Liver (tissue), 9 donors: ENCODE results near the gene FXYD2. TPM values are rescaled to one million over a fixed set of nuclear protein-coding genes. Genes with fewer than 3 reads are reported as not detected.
A peak's percentile ranks its signal among the peaks of the same experiment; 100 is the strongest.

Experiments
- DNase-seq: peaks from one replicate; pipeline ENCODE4 v3.0.0-alpha.2; 2017; ENCODE audit warnings: low spot score
- H3K27ac ChIP-seq, 2 donors: one replicate each; pipeline ENCODE4 v1.7.0; 2013; ENCODE audit warnings: inconsistent platforms in 2 of 2, low read length in 2 of 2, control low read depth in 1 of 2, low read depth in 1 of 2, mild to moderate bottlenecking in 1 of 2
- H3K27me3 ChIP-seq, 4 donors: one replicate each; pipeline versions ENCODE4 v1.6.1 to v1.7.0; 2013; ENCODE audit warnings: low read length in 3 of 4, inconsistent platforms in 1 of 4, mild to moderate bottlenecking in 1 of 4, moderate library complexity in 1 of 4; ENCODE audit not compliant: control insufficient read depth in 4 of 4, insufficient read depth in 4 of 4
- H3K36me3 ChIP-seq, 4 donors: one replicate each; pipeline versions ENCODE4 v1.6.1 to v1.7.0; 2013; ENCODE audit warnings: low read length in 3 of 4, mild to moderate bottlenecking in 3 of 4, low read depth in 1 of 4, moderate library complexity in 1 of 4; ENCODE audit not compliant: control insufficient read depth in 4 of 4, insufficient read depth in 3 of 4
- H3K4me1 ChIP-seq, 4 donors: one replicate each; pipeline versions ENCODE4 v1.6.1 to v1.7.0; 2013; ENCODE audit warnings: low read length in 3 of 4, mild to moderate bottlenecking in 3 of 4, moderate library complexity in 1 of 4; ENCODE audit not compliant: control insufficient read depth in 4 of 4, insufficient read depth in 4 of 4
- H3K4me3 ChIP-seq, 3 donors: one replicate each; pipeline versions ENCODE4 v1.6.1 to v1.7.0; 2013; ENCODE audit warnings: low read length in 3 of 3, control low read depth in 1 of 3, low read depth in 1 of 3, mild to moderate bottlenecking in 1 of 3
- H3K9ac ChIP-seq, 2 donors: one replicate each; pipeline ENCODE4 v1.7.0; 2013; ENCODE audit warnings: low read length in 2 of 2, mild to moderate bottlenecking in 2 of 2, moderate library complexity in 2 of 2, control low read depth in 1 of 2, low read depth in 1 of 2
- H3K9me3 ChIP-seq, 4 donors: one replicate each; pipeline versions ENCODE4 v1.6.1 to v1.7.0; 2013; ENCODE audit warnings: low read length in 3 of 4; ENCODE audit not compliant: control insufficient read depth in 4 of 4
- CTCF ChIP-seq: fragments of 150-350 bp; IDR thresholded peaks from 2 replicates; pipeline ENCODE4 v1.5.1; 2017; ENCODE audit warnings: improper control_type of control experiment, low read depth, low read length; ENCODE audit not compliant: missing input control
- EGR1 ChIP-seq, 2 donors: IDR thresholded peaks; 2 replicates each; pipeline ENCODE4 v1.6.1; 2016 to 2018; ENCODE audit warnings: antibody characterized with exemption in 2 of 2, low read depth in 2 of 2
- FOXA1 ChIP-seq: IDR thresholded peaks from 2 replicates; pipeline ENCODE4 v1.6.1; 2016; ENCODE audit warnings: antibody characterized with exemption
- GABPA ChIP-seq, 2 donors: IDR thresholded peaks in 1 of 2; conservative IDR thresholded peaks in 1 of 2; 2 replicates each; pipeline ENCODE4 v1.6.1; 2016; ENCODE audit warnings: antibody characterized with exemption in 2 of 2, mild to moderate bottlenecking in 1 of 2, moderate library complexity in 1 of 2
- JUND ChIP-seq, 2 donors: IDR thresholded peaks; 2 replicates each; pipeline ENCODE4 v1.6.1; 2016; ENCODE audit warnings: antibody characterized with exemption in 2 of 2
- NR2F2 ChIP-seq: IDR thresholded peaks from 2 replicates; pipeline ENCODE4 v1.6.1; 2016; ENCODE audit warnings: antibody characterized with exemption
- RAD21 ChIP-seq, 2 donors: IDR thresholded peaks; 2 replicates each; pipeline ENCODE4 v1.6.1; 2016; ENCODE audit warnings: antibody characterized with exemption in 2 of 2, mild to moderate bottlenecking in 2 of 2
- SP1 ChIP-seq: IDR thresholded peaks from 2 replicates; pipeline ENCODE4 v1.6.1; 2018; ENCODE audit warnings: antibody characterized with exemption, mild to moderate bottlenecking
- TAF1 ChIP-seq: conservative IDR thresholded peaks from 2 replicates; pipeline ENCODE4 v1.6.1; 2016; ENCODE audit warnings: antibody characterized with exemption, mild to moderate bottlenecking
- WGBS: extraction: QIAGEN DNeasy Blood & Tissue Kit; methylation state at CpG from one replicate; pipeline ENCODE4 v1.1.7; 2013; 5-methylcytosine and 5-hydroxymethylcytosine counted together
- polyA plus RNA-seq, 2 donors: library from polyadenylated mRNA; stranded (reverse) in 1 of 2; unstranded in 1 of 2; fragments of 200-250 nt in 1 of 2; fragments of >200 nt in 1 of 2; fragmentation: Nextera tagmentation in 1 of 2; extraction: Ambion mirVana in 1 of 2; gene quantifications; one replicate each; pipeline versions ENCODE4 v1.2.1 to v1.2.3, GENCODE V29; 2013 to 2015
- total RNA-seq, 2 donors: library from RNA; depleted of rRNA; stranded (reverse); fragments of >200 nt; gene quantifications; one replicate each; pipeline ENCODE4 v1.2.3, GENCODE V29; 2014
- donor health status: healthy.
- donor health status: healthy.
- donor health status: healthy.
- donor health status: healthy.
- donor health status: healthy.

Gene FXYD2
- total and polyA plus RNA-seq, 4 donors: 20.2 to 105 (median 41.8) TPM

- no peak overlapping the region for H3K9ac ChIP-seq
- WGBS: 46% methylated on average over 22 of the region's 22 CpGs
- DNase-seq: no peak
- H3K4me1 ChIP-seq: no peaks in the 10 kb centered on the region
- H3K36me3 ChIP-seq: no peaks in the 10 kb centered on the region
- H3K27ac ChIP-seq: no peak overlapping the region
- H3K4me3 ChIP-seq: no peak overlapping the region
- H3K9me3 ChIP-seq: no peaks in the 10 kb centered on the region
- no peak for TF ChIP-seq TAF1
- peak; percentile 58 to 64 for TF ChIP-seq RAD21 (IDR thresholded peaks at IDR 0.05)
- TF ChIP-seq CTCF: peak; percentile 26
- no peak for TF ChIP-seq EGR1 (IDR thresholded peaks at IDR 0.05; ENCODE audit: low read depth in 2 of 2)
- TF ChIP-seq GABPA (IDR thresholded peaks at IDR 0.05 in 1 of 2, conservative IDR thresholded peaks at IDR 0.05 in 1 of 2): no peak
- no peak for TF ChIP-seq NR2F2
- H3K27me3 ChIP-seq: no peaks in the 10 kb centered on the region
Measured at GRCh38 chr11:117809236-117810055, 15.1 kb downstream of the FXYD2 start.

- Histone ChIP-seq H3K9me3 (no peaks in the 10 kb centered on the region), H3K9ac (no peak overlapping the region), H3K27me3 (no peaks in the 10 kb centered on the region), H3K4me3 (no peak overlapping the region), H3K27ac (no peak overlapping the region), H3K4me1 (no peaks in the 10 kb centered on the region), H3K36me3 (no peaks in the 10 kb centered on the region)
- 73% methylated on average over 12 of the region's 12 CpGs for WGBS
- TF ChIP-seq RAD21 (IDR thresholded peaks at IDR 0.05) (no peak), SP1 (no peak), FOXA1 (no peak)
- DNase-seq: no peak
Measured at GRCh38 chr11:117808784-117809183, 15.8 kb downstream of the FXYD2 start.

GRCh38 chr11:117807482-117808327 is 16.8 kb downstream of the FXYD2 start:
- DNase-seq: peak; percentile 78
- 53% methylated on average over 22 of the region's 22 CpGs for WGBS
- no peak overlapping the region for H3K9ac ChIP-seq

More at GRCh38 chr11:117807482-117808327, 16.8 kb downstream of the FXYD2 start:
- Histone ChIP-seq H3K4me3 (no peak overlapping the region), H3K27me3 (no peaks in the 10 kb centered on the region), H3K9me3 (no peaks in the 10 kb centered on the region), H3K4me1 (no peaks in the 10 kb centered on the region), H3K27ac (no peak overlapping the region), H3K36me3 (no peaks in the 10 kb centered on the region)
- TF ChIP-seq RAD21 (IDR thresholded peaks at IDR 0.05): peak; percentile 86 to 87
- TF ChIP-seq FOXA1: no peak
- TF ChIP-seq JUND (IDR thresholded peaks at IDR 0.05): no peak
- TF ChIP-seq CTCF: peak; percentile 86
